Tibial nerve (tissue), 4 donors: Measurements from ENCODE around the gene B4GALT6.

Experiments
- CTCF ChIP-seq, 5 experiments: fragments of 200-600 bp in 3 of 5; fragments of 450-650 bp in 2 of 5; sonication (generic) in 3 of 5; IDR thresholded peaks; one replicate each; pipeline ENCODE4 v1.5.1; 2016 to 2019; ENCODE audit warnings: antibody characterized with exemption in 5 of 5, mild to moderate bottlenecking in 3 of 5, moderate library complexity in 2 of 5
- EP300 ChIP-seq, 2 donors: sonication (generic); formaldehyde crosslinking; IDR thresholded peaks; one replicate each; pipeline ENCODE4 v1.6.1; 2017; ENCODE audit warnings: antibody characterized with exemption in 2 of 2, mild to moderate bottlenecking in 1 of 2
- POLR2A ChIP-seq, 2 donors: fragments of 450-650 bp; IDR thresholded peaks; one replicate each; pipeline ENCODE4 v1.6.1; 2017; ENCODE audit warnings: antibody characterized with exemption in 2 of 2, mild to moderate bottlenecking in 2 of 2, moderate library complexity in 2 of 2

DNA sequence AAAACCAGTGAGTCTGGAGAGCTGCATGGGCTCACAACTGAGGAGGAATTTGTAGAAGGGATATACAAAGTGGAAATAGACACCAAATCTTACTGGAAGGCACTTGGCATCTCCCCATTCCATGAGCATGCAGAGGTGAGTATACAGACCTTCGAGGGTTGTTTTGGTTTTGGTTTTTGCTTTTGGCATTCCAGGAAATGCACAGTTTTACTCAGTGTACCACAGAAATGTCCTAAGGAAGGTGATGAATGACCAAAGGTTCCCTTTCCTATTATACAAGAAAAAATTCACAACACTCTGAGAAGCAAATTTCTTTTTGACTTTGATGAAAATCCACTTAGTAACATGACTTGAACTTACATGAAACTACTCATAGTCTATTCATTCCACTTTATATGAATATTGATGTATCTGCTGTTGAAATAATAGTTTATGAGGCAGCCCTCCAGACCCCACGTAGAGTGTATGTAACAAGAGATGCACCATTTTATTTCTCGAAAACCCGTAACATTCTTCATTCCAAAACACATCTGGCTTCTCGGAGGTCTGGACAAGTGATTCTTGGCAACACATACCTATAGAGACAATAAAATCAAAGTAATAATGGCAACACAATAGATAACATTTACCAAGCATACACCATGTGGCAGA, 89.1 kb downstream of the B4GALT6 start:
- TF ChIP-seq CTCF (IDR thresholded peaks at IDR 0.05) (no peak), EP300 (IDR thresholded peaks at IDR 0.05) (no peak), POLR2A (IDR thresholded peaks at IDR 0.05) (no peak)
